ENCODE results near the gene CRYGN. TPM values are rescaled to one million over a fixed set of nuclear protein-coding genes. Genes with fewer than 3 reads are reported as not detected.

The CRYGN gene
- total and polyA plus RNA-seq, 8 donors, result not detected

DNA sequence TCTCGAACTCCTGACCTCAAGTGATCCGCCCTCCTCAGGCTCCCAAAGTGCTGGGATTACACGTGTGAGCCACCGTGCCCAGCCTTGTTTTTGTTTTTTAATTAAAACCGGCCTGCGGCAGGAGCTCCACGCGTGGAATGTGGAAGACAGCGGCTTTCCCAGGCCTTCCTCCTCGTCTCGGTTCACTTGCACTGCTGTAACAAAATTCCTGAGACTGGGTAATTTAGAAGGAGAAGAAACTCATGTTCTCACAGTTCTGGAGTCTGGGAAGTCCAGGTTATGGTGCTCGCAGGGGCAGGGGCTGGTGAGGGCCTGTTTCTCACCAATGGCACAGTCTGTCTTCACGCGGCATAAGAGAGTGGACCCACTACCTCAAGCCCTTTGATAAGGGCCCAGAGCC, 14.4 kb upstream of the CRYGN start:
- intact Hi-C loops (cut with DNase I; ENCODE audit: low total_unique reads), result no loop called here
- DNase-seq, result no peak
- 91 to 94% (median 93%) methylated on average over 14 of the region's 14 CpGs for WGBS, 5 donors

DNA sequence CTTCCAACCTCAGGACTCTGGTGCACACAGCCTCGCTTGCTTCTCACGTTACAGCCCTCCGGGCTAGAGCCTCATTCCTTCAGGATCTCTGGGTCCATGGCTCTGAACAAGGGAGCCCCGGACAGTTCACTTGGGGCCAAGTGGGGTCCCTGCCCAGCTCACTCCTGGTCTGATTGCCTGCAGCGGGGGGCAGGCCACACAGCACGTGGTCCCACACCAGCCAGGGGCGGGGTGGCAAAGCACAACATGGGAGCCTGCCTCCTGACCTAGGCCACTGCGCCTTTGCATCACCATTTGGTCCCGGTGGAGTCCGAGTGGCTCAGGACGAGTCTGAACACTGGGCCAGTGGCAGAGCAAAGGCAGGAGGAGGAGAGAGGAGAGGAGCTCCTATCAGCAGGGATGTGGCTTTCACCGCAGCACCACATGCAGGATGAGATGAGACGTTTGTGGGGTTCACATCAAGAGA, 13.4 kb upstream of the CRYGN start:
- H3K4me3 ChIP-seq, result no peak overlapping the region
- WGBS, 5 donors, result 73 to 79% (median 75%) methylated on average over 11 to 13 of the region's 13 CpGs
- intact Hi-C loops (cut with DNase I; ENCODE audit: low total_unique reads), result no loop called here
- H3K4me1 ChIP-seq, result peaks cover 0 to 4% (median 2%) of the 10 kb centered on the region in 4 donors
- H3K9me3 ChIP-seq, result no peaks in the 10 kb centered on the region
- no peaks in the 10 kb centered on the region for H3K36me3 ChIP-seq
- no peak for DNase-seq
- TF ChIP-seq POLR2A (IDR thresholded peaks at IDR 0.05) (no peak), POLR2AphosphoS5 (IDR thresholded peaks at IDR 0.05) (no peak), EP300 (IDR thresholded peaks at IDR 0.05) (no peak)
- TF ChIP-seq, protein P1, sequence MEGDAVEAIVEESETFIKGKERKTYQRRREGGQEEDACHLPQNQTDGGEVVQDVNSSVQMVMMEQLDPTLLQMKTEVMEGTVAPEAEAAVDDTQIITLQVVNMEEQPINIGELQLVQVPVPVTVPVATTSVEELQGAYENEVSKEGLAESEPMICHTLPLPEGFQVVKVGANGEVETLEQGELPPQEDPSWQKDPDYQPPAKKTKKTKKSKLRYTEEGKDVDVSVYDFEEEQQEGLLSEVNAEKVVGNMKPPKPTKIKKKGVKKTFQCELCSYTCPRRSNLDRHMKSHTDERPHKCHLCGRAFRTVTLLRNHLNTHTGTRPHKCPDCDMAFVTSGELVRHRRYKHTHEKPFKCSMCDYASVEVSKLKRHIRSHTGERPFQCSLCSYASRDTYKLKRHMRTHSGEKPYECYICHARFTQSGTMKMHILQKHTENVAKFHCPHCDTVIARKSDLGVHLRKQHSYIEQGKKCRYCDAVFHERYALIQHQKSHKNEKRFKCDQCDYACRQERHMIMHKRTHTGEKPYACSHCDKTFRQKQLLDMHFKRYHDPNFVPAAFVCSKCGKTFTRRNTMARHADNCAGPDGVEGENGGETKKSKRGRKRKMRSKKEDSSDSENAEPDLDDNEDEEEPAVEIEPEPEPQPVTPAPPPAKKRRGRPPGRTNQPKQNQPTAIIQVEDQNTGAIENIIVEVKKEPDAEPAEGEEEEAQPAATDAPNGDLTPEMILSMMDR (IDR thresholded peaks at IDR 0.05), result no peak
- peaks cover 0 to 17% (median 4%) of the 10 kb centered on the region in 3 donors for H3K27me3 ChIP-seq
- H3K27ac ChIP-seq, result no peak overlapping the region

More for the DNA sequence above, 14.4 kb upstream of the CRYGN start:
- H3K9me3 ChIP-seq, result no peaks in the 10 kb centered on the region
- H3K4me3 ChIP-seq, result no peak overlapping the region
- no peak overlapping the region for H3K27ac ChIP-seq
- H3K27me3 ChIP-seq, result peaks cover 0 to 16% (median 4%) of the 10 kb centered on the region in 3 donors
- peaks cover 1 to 4% (median 3%) of the 10 kb centered on the region in 4 donors for H3K4me1 ChIP-seq
- no peaks in the 10 kb centered on the region for H3K36me3 ChIP-seq
- no peak for TF ChIP-seq POLR2AphosphoS5 (IDR thresholded peaks at IDR 0.05)
- no peak for TF ChIP-seq EP300 (IDR thresholded peaks at IDR 0.05)
- no peak for TF ChIP-seq POLR2A (IDR thresholded peaks at IDR 0.05)
- TF ChIP-seq, protein P1 (IDR thresholded peaks at IDR 0.05), result no peak

DNA sequence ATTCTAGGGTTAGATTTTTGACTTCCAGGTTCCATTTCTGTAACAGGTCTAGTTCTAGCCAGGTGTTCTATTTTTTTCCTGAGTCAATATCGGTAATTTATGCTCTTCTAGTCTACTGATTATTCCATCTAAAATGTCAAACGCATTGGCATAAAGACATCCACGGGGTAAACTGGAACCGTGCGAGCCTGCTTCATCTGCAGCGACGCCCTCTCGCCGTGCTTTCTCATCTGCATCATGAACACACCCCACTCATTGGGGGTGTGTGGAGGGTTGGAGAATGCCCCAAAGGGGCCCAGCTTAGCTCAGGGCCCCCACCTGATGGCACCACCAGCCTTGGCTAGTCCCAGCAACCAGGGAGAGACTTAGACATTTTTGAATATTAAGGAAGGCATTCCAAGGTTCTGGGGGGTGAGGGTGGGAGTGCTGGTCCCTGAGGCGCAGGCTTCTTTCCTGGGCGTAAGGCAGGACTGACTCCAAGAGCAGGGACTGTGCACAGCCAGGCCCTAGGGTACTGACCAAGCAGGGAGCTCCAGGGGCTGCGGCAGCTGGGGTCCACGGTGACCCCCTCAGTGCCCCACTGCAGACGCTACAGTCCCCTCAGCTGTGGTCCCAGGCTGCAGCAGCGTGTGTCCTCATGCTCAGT, 12.9 kb upstream of the CRYGN start:
- Histone ChIP-seq H3K4me1 (peaks cover 0 to 10% (median 7%) of the 10 kb centered on the region in 4 donors), H3K4me3 (no peak overlapping the region), H3K36me3 (no peaks in the 10 kb centered on the region), H3K27me3 (peaks cover 0 to 17% (median 4%) of the 10 kb centered on the region in 3 donors), H3K27ac (no peak overlapping the region), H3K9me3 (no peaks in the 10 kb centered on the region)
- WGBS, 5 donors, result 78 to 90% (median 83%) methylated on average over 11 to 15 of the region's 15 CpGs
- intact Hi-C loops (cut with DNase I; ENCODE audit: low total_unique reads), result no loop called here
- no peak for DNase-seq
- TF ChIP-seq EP300 (IDR thresholded peaks at IDR 0.05) (no peak), POLR2A (IDR thresholded peaks at IDR 0.05) (no peak), POLR2AphosphoS5 (IDR thresholded peaks at IDR 0.05) (no peak)
- TF ChIP-seq, protein P1 (IDR thresholded peaks at IDR 0.05), result no peak

DNA sequence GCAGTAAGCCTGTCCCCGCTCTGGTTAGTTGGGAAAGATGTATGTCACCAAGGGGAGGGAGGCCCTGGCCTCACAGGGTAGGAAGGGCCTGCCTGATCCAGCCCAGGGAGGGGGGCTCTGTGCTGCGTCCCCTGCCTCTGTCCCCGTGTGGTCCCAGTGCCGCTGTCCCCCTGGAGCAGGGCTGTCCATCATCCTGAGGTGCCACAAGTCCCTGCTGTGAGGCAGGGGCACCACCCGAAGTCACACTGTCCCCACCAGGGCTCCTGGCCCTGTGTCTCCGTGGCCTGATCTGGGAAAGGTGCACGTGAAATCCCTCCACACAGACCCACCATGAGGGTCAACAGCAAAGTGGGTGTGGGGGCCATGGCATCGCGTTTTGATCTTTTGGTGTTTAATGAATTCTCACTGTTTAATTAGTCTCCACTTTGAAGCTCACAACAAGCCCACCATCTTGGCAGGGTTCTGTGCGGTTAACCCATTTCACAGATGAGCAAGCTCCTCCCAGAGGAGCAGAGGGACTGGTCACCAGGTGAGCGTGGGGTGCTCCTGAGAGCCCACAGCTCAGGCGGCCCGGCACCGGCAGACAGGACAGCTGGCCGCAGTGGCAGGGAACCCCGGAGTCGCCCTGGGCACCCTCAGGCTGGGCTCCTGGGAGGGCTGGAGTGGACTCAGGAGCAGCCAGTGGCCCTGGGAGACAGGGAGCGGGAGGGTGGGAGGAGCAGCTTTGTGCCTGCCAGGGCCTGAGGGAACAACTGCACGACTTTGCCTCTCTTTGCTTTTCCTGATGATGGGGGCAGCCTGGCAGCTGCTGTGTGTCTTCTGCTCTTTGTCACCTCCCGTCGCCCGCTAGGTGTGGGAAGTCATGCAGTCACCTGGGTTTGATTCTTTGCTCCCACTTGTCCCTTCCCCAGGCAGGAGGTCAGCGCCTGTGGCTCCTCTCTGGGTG, 12.0 kb upstream of the CRYGN start:
- WGBS, 5 donors, result 80 to 89% (median 82%) methylated on average over 14 to 23 of the region's 23 CpGs
- no peak for TF ChIP-seq POLR2AphosphoS5 (IDR thresholded peaks at IDR 0.05)
- H3K27me3 ChIP-seq, result peaks cover 0 to 17% (median 4%) of the 10 kb centered on the region in 3 donors
- DNase-seq, result peak in 1 of 2 donors; percentile 16
- H3K36me3 ChIP-seq, result no peaks in the 10 kb centered on the region
- H3K4me1 ChIP-seq, result peaks cover 0 to 14% (median 10%) of the 10 kb centered on the region in 4 donors
- H3K9me3 ChIP-seq, result no peaks in the 10 kb centered on the region
- H3K27ac ChIP-seq, result no peak overlapping the region
- intact Hi-C loops (cut with DNase I; ENCODE audit: low total_unique reads), result no loop called here
- no peak overlapping the region for H3K4me3 ChIP-seq

Measured in stomach (tissue), 9 donors.